A549 (cell line): ENCODE results near the gene ZBTB20.

Experiments
- NFE2L2 ChIP-seq: fragments of 150-350 bp; conservative IDR thresholded peaks from 2 replicates; pipeline ENCODE4 v1.6.1; 2014; ENCODE audit warnings: low read length
- POLR2A ChIP-seq: IDR thresholded peaks from 2 replicates; pipeline ENCODE4 v1.6.1; 2012; ENCODE audit warnings: mild to moderate bottlenecking, low read length
- RAD21 ChIP-seq, 2 experiments: fragments of >200 bp in 1 of 2; sonication (Bioruptor Twin) in 1 of 2; formaldehyde crosslinking in 1 of 2; IDR thresholded peaks in 1 of 2; conservative IDR thresholded peaks in 1 of 2; 2 replicates in 1 of 2; 3 replicates in 1 of 2; pipeline ENCODE4 v1.6.1; 2012 to 2018; ENCODE audit warnings: inconsistent platforms in 1 of 2
- RCOR1 ChIP-seq: fragments of 150-350 bp; IDR thresholded peaks from 2 replicates; pipeline ENCODE4 v1.6.1; 2014; ENCODE audit warnings: antibody characterized with exemption, low read length, low read depth
- RNF2 ChIP-seq: fragments of 200-600 bp; sonication (generic); IDR thresholded peaks from 2 replicates; pipeline ENCODE4 v1.6.1; 2016; ENCODE audit warnings: low read depth, mild to moderate bottlenecking, antibody characterized with exemption, moderate library complexity, borderline replicate concordance
- ZFP36 ChIP-seq: fragments of 450-650 bp; IDR thresholded peaks from 2 replicates; pipeline ENCODE4 v1.6.1; 2014; ENCODE audit warnings: borderline replicate concordance; ENCODE audit not compliant: partially characterized antibody
- TF ChIP-seq, protein P1 (sequence below): fragments of >200 bp; sonication (Bioruptor Twin); formaldehyde crosslinking; IDR thresholded peaks from 3 replicates; pipeline ENCODE4 v1.5.1; 2016

DNA sequence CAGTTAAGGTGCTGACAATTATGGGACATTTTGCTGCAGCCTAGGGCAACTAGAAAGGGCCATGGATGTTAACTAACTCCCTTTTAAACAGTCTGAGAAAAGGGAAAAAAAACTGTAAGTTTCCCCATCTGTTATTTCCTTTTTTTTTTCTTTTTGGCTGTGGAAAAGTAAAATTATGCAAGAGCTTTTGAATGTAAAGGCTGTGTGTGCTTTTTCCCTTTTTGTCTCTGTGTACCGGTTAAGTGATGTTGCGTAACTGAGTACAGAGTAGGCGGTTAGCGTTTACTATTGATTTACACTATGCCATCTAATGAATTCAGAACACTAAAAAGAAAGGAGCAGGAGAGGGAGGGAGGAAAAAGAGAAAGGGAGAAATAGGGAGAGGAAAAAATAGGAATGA lies 449.7 kb downstream of the ZBTB20 start:
- TF ChIP-seq, protein P1, sequence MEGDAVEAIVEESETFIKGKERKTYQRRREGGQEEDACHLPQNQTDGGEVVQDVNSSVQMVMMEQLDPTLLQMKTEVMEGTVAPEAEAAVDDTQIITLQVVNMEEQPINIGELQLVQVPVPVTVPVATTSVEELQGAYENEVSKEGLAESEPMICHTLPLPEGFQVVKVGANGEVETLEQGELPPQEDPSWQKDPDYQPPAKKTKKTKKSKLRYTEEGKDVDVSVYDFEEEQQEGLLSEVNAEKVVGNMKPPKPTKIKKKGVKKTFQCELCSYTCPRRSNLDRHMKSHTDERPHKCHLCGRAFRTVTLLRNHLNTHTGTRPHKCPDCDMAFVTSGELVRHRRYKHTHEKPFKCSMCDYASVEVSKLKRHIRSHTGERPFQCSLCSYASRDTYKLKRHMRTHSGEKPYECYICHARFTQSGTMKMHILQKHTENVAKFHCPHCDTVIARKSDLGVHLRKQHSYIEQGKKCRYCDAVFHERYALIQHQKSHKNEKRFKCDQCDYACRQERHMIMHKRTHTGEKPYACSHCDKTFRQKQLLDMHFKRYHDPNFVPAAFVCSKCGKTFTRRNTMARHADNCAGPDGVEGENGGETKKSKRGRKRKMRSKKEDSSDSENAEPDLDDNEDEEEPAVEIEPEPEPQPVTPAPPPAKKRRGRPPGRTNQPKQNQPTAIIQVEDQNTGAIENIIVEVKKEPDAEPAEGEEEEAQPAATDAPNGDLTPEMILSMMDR = no peak
- TF ChIP-seq RNF2 (no peak), NFE2L2 (no peak), RAD21 (conservative IDR thresholded peaks at IDR 0.05 in 1 of 2, IDR thresholded peaks at IDR 0.05 in 1 of 2) (no peak), RCOR1 (no peak), ZFP36 (no peak), POLR2A (no peak)
